ENCODE measurements around the gene MCUR1.

DNA sequence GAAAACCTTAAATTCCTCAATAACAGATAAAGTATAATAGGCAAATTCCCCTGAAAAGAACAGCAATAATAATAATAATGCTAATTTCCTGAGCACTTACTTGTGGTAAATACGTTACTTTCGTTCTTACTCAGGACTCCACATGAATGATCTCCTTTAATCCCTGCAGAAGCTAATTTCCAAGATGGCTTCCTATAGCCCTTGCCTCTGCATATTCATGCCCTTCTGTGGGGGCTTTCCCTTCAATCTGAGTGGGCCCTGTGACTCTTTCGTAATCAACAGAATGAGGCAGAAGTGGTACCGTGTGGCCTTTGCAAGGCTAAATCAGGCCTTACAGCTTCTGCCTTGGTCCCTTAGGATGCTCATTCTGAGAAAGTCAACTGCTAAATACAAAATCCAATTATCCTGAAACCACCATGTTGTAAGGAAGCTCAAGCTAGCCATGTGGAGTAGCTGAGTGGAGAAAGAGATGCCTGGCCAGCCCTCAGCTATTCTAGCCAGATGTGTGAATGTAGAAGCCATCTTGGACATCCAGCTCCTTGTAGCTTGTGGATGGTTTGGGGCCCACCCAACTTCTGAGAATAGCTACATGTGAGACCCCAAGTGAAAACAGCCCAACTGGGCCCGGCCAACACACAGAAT is 50.5 kb downstream of the MCUR1 start:
- no peak for TF ChIP-seq EZH2 (IDR thresholded peaks at IDR 0.05; ENCODE audit: borderline replicate concordance, insufficient read depth, low read depth, low read length, poor library complexity, severe bottlenecking)
- no peak for TF ChIP-seq CTCF (IDR thresholded peaks at IDR 0.05)
